WTC11 (cell line): ENCODE results near the gene MRPS9. TPM values are rescaled to one million over a fixed set of nuclear protein-coding genes. Genes with fewer than 3 reads are reported as not detected.

Experiments used
- ATAC-seq: fragments of 200-7000 bp; cut with Tn5 transposase; 2 replicates; pipeline ENCODE4 v1.10.0; 2021; ENCODE audit warnings: mild to moderate bottlenecking, moderate library complexity
- CTCF ChIA-PET: fragments of 300-600 bp; sonication (Branson Sonifier 250); formaldehyde crosslinking; loops from one replicate; lab custom pipeline; 2021; ENCODE audit warnings: antibody characterized with exemption; lab: Charles Lee
- POLR2A ChIA-PET: fragments of 350-600 bp; sonication (Branson Sonifier 250); formaldehyde crosslinking; loops from one replicate; lab custom pipeline; 2021; ENCODE audit warnings: antibody characterized with exemption; lab: Charles Lee
- DNase-seq: peaks from one replicate; pipeline ENCODE4 v3.0.0; 2021; ENCODE audit warnings: low spot score
- H3K27ac Mint-ChIP-seq: 2 replicates; pipeline ENCODE4 v1.8.0; 2021; ENCODE audit warnings: mixed read lengths
- H3K27me3 Mint-ChIP-seq: 2 replicates; pipeline ENCODE4 v1.8.0; 2021; ENCODE audit warnings: low read depth, mild to moderate bottlenecking, moderate library complexity, mixed read lengths
- H3K36me3 Mint-ChIP-seq: 2 replicates; pipeline ENCODE4 v1.8.0; 2021; ENCODE audit warnings: mixed read lengths
- H3K4me1 Mint-ChIP-seq: 2 replicates; pipeline ENCODE4 v1.8.0; 2022; ENCODE audit warnings: mixed read lengths
- H3K4me3 Mint-ChIP-seq: 2 replicates; pipeline ENCODE4 v1.8.0; 2021; ENCODE audit warnings: mild to moderate bottlenecking, moderate library complexity, mixed read lengths
- H3K9me3 Mint-ChIP-seq: 2 replicates; pipeline ENCODE4 v1.8.0; 2021; ENCODE audit warnings: mixed read lengths
- ARID4B ChIP-seq: sonication (generic); formaldehyde crosslinking; IDR thresholded peaks from 2 replicates; pipeline ENCODE4 v1.8.0; 2023; ENCODE audit warnings: missing genetic modification reagents, mild to moderate bottlenecking, borderline replicate concordance
- ATF3 ChIP-seq: sonication (generic); formaldehyde crosslinking; conservative IDR thresholded peaks from 2 replicates; pipeline ENCODE4 v1.8.1; 2022; ENCODE audit warnings: mild to moderate bottlenecking, missing genetic modification reagents
- CBFB ChIP-seq: sonication (generic); formaldehyde crosslinking; IDR thresholded peaks from 2 replicates; pipeline ENCODE4 v1.8.1; 2022; ENCODE audit warnings: mild to moderate bottlenecking, low read depth, missing genetic modification reagents
- HMGA2 ChIP-seq: fragments of 250-450 bp; sonication (Bioruptor Pico); IDR thresholded peaks from 2 replicates; pipeline ENCODE4 v1.4.0; 2021; ENCODE audit warnings: mild to moderate bottlenecking, moderate library complexity
- JAZF1 ChIP-seq: fragments of 250-450 bp; sonication (Bioruptor Pico); IDR thresholded peaks from 2 replicates; pipeline ENCODE4 v1.9.0; 2021; ENCODE audit warnings: moderate library complexity, mild to moderate bottlenecking, inconsistent platforms
- MAX ChIP-seq: sonication (generic); formaldehyde crosslinking; IDR thresholded peaks from 2 replicates; pipeline ENCODE4 v1.8.0; 2022; ENCODE audit warnings: mild to moderate bottlenecking, missing genetic modification reagents
- MLX ChIP-seq: sonication (generic); formaldehyde crosslinking; IDR thresholded peaks from 2 replicates; pipeline ENCODE4 v1.8.1; 2023; ENCODE audit warnings: mild to moderate bottlenecking, missing genetic modification reagents, moderate library complexity
- PRDM15 ChIP-seq: sonication (generic); formaldehyde crosslinking; IDR thresholded peaks from 2 replicates; pipeline ENCODE4 v1.8.0; 2022; ENCODE audit warnings: missing genetic modification reagents
- RORB ChIP-seq: fragments of 250-450 bp; sonication (Bioruptor Pico); IDR thresholded peaks from 2 replicates; pipeline ENCODE4 v1.9.0; 2021; ENCODE audit warnings: mild to moderate bottlenecking
- SMAD3 ChIP-seq: sonication (generic); formaldehyde crosslinking; IDR thresholded peaks from 2 replicates; pipeline ENCODE4 v1.8.0; 2022; ENCODE audit warnings: missing genetic modification reagents, mild to moderate bottlenecking, borderline replicate concordance
- TEAD4 ChIP-seq: sonication (generic); formaldehyde crosslinking; IDR thresholded peaks from 2 replicates; pipeline ENCODE4 v1.8.0; 2022; ENCODE audit warnings: mild to moderate bottlenecking, missing genetic modification reagents
- ZBTB43 ChIP-seq: sonication (generic); formaldehyde crosslinking; IDR thresholded peaks from 2 replicates; pipeline ENCODE4 v1.8.1; 2023; ENCODE audit warnings: mild to moderate bottlenecking, missing genetic modification reagents
- ZMAT4 ChIP-seq: fragments of 250-450 bp; sonication (Bioruptor Pico); IDR thresholded peaks from 2 replicates; pipeline ENCODE4 v1.9.0; 2021; ENCODE audit warnings: mild to moderate bottlenecking
- ZNF121 ChIP-seq: sonication (generic); formaldehyde crosslinking; IDR thresholded peaks from 2 replicates; pipeline ENCODE4 v1.8.0; 2023; ENCODE audit warnings: missing genetic modification reagents
- ZNF317 ChIP-seq: sonication (generic); formaldehyde crosslinking; IDR thresholded peaks from 2 replicates; pipeline ENCODE4 v1.8.1; 2023; ENCODE audit warnings: low read depth, mild to moderate bottlenecking, moderate library complexity, missing genetic modification reagents, borderline replicate concordance
- ZNF416 ChIP-seq: fragments of 250-450 bp; sonication (Bioruptor Pico); IDR thresholded peaks from 2 replicates; pipeline ENCODE4 v1.9.0; 2021; ENCODE audit warnings: mild to moderate bottlenecking, inconsistent platforms
- ZSCAN18 ChIP-seq: fragments of 250-450 bp; sonication (Bioruptor Pico); IDR thresholded peaks from 2 replicates; pipeline ENCODE4 v2.1.2; 2022; ENCODE audit warnings: mild to moderate bottlenecking, moderate library complexity
- total RNA-seq: library from RNA; stranded (reverse); gene quantifications from 3 replicates; pipeline ENCODE4 v1.2.3, GENCODE V29; 2021

The MRPS9 gene
- total RNA-seq, 1 experiment from 2014 or later, result 75.3 TPM

GRCh38 chr2:105071379-105071778, 33.5 kb downstream of the MRPS9 start (continued):
- no peak for TF ChIP-seq MLX (CRISPR knock-in tag)
- no peak for TF ChIP-seq ATF3 (CRISPR knock-in tag)
- no peak for TF ChIP-seq ARID4B (CRISPR knock-in tag)
- TF ChIP-seq MAX, result no peak
- no peak for TF ChIP-seq ZMAT4
- no peak for TF ChIP-seq ZSCAN18
- no peak for TF ChIP-seq ZNF121 (CRISPR knock-in tag)
- no peak for TF ChIP-seq ZNF317 (CRISPR knock-in tag)

GRCh38 chr2:105072039-105072438, 34.2 kb downstream of the MRPS9 start:
- Mint-ChIP-seq H3K4me3 (no peak overlapping the region), H3K27me3 (no peaks in the 10 kb centered on the region), H3K4me1 (peaks cover 33% of the 10 kb centered on the region), H3K27ac (no peak overlapping the region), H3K36me3 (peaks cover 7% of the 10 kb centered on the region), H3K9me3 (no peaks in the 10 kb centered on the region)
- POLR2A ChIA-PET, result no interaction called here
- CTCF ChIA-PET, result no interaction called here
- no peak for ATAC-seq
- DNase-seq, result no peak
- TF ChIP-seq HMGA2 (CRISPR knock-in tag) (no peak), SMAD3 (CRISPR knock-in tag) (no peak), ZMAT4 (no peak), ZBTB43 (no peak), JAZF1 (CRISPR knock-in tag) (no peak), PRDM15 (CRISPR knock-in tag) (no peak), ARID4B (CRISPR knock-in tag) (no peak), ZNF121 (CRISPR knock-in tag) (no peak), TEAD4 (CRISPR knock-in tag) (no peak), CBFB (CRISPR knock-in tag) (no peak), RORB (CRISPR knock-in tag) (no peak), ZNF416 (no peak)
